Gastrocnemius medialis (tissue), 4 donors: Measurements from ENCODE around the gene IFNA2. TPM values are rescaled to one million over a fixed set of nuclear protein-coding genes. Genes with fewer than 3 reads are reported as not detected.

Source experiments
- ATAC-seq, 2 donors: fragments of 150-250 bp; one replicate each; pipeline ENCODE4 v1.9.1; 2016
- DNase-seq, 2 donors: peaks; one replicate each; pipeline ENCODE4 v3.0.0-alpha.2; 2019
- H3K27ac ChIP-seq, 4 donors: fragments of 200-600 bp; sonication (generic); 1 replicate in 1 of 4; 2 replicates in 3 of 4; pipeline ENCODE4 v1.5.1; 2016 to 2018; ENCODE audit warnings: mild to moderate bottlenecking in 2 of 4, moderate library complexity in 1 of 4
- H3K27me3 ChIP-seq, 3 donors: fragments of 200-600 bp; sonication (generic) in 2 of 3; 1 replicate in 1 of 3; 2 replicates in 2 of 3; pipeline versions ENCODE4 v1.5.1 to v1.6.0; 2016 to 2019; ENCODE audit warnings: mild to moderate bottlenecking in 1 of 3, moderate library complexity in 1 of 3
- H3K36me3 ChIP-seq, 2 donors: fragments of 200-600 bp; sonication (generic) in 1 of 2; one replicate each; pipeline ENCODE4 v1.5.1; 2017 to 2018
- H3K4me1 ChIP-seq, 2 donors: fragments of 200-600 bp; sonication (generic) in 1 of 2; one replicate each; pipeline ENCODE4 v1.5.1; 2016 to 2017; ENCODE audit warnings: mild to moderate bottlenecking in 2 of 2
- H3K4me3 ChIP-seq, 4 donors: fragments of 200-600 bp; sonication (generic) in 3 of 4; 1 replicate in 1 of 4; 2 replicates in 3 of 4; pipeline ENCODE4 v1.5.1; 2016 to 2019; ENCODE audit warnings: mild to moderate bottlenecking in 2 of 4
- H3K9me3 ChIP-seq, 3 donors: fragments of 200-600 bp; sonication (generic) in 2 of 3; 1 replicate in 1 of 3; 2 replicates in 2 of 3; pipeline ENCODE4 v1.5.1; 2016 to 2019
- CTCF ChIP-seq, 5 experiments: fragments of 450-650 bp in 3 of 5; fragments of 200-600 bp in 2 of 5; sonication (generic) in 2 of 5; IDR thresholded peaks in 4 of 5; conservative IDR thresholded peaks in 1 of 5; 1 replicate in 4 of 5; 2 replicates in 1 of 5; pipeline ENCODE4 v1.5.1; 2016 to 2019; ENCODE audit warnings: antibody characterized with exemption in 5 of 5, mild to moderate bottlenecking in 3 of 5, moderate library complexity in 3 of 5
- POLR2A ChIP-seq, 2 donors: fragments of 450-650 bp; IDR thresholded peaks; one replicate each; pipeline ENCODE4 v1.6.1; 2017; ENCODE audit warnings: antibody characterized with exemption in 2 of 2, mild to moderate bottlenecking in 2 of 2, moderate library complexity in 2 of 2
- in situ Hi-C, 4 donors: fragments of 200-750 bp; cut with MboI; loops; one replicate each; pipeline versions ENCODE4 v1.15.0 to v1.8.0; 2017; ENCODE audit warnings: low sequenced_read_pairs in 4 of 4
- intact Hi-C: fragments of 100-400 bp; cut with DNase I; formaldehyde crosslinking; loops from one replicate; pipeline ENCODE4 v1.15.1; 2023; ENCODE audit warnings: low total_unique reads
- total RNA-seq, 4 donors: library from RNA; depleted of rRNA; stranded (reverse); fragments of >200 nt; gene quantifications; one replicate each; pipeline versions ENCODE4 v1.1.0 to v1.2.3, GENCODE V29; 2016

The IFNA2 gene
- total RNA-seq, 4 donors from 2014 or later, result not detected

DNA sequence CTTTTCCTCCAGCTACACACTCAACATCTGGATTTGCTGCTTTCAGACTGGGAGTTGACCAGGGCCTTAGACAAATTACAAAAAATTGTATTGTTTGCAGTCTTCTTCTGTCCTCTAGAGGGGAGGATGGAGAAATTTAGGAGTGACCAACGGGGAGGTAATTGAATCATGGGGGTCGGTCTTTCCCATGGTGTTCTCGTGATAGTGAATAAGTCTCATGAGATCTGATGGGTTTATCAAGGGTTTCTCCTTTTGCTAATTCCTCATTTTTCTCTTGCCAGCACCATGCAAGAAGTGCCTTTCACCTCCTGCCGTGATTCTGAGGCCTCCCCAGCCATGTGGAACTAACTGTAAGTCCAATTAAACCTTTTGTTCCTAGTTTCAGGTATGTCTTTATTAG is 28.0 kb upstream of the IFNA2 start:
- TF ChIP-seq CTCF (IDR thresholded peaks at IDR 0.05 in 4 of 5, conservative IDR thresholded peaks at IDR 0.05 in 1 of 5) (no peak), POLR2A (IDR thresholded peaks at IDR 0.05) (no peak)
- Histone ChIP-seq H3K4me3 (no peak overlapping the region), H3K27ac (no peak overlapping the region), H3K36me3 (no peaks in the 10 kb centered on the region), H3K4me1 (no peaks in the 10 kb centered on the region), H3K9me3 (no peaks in the 10 kb centered on the region), H3K27me3 (no peaks in the 10 kb centered on the region)
- intact Hi-C loops, result no loop called here
- DNase-seq (no peak), ATAC-seq (no peak)
- in situ Hi-C loops, result no loop called here

DNA sequence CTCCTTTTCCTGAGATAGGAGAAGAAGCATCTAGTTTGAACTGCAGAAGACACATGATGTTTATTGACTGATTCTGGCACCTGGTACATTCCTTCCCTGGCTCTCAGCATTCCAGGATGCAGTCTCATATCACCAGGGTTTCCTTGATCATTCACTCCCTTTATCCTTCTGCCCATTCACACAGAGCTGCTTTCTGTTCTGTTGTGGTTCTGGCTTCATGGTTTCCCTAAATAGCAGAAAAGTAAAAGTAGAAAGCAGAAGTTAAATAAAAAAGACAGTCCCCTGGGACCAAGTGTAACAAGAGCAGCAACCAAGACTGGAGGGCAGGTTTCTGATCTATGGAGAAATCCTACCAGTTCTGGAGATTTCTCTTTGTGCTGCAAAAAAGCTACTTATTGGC is 26.9 kb upstream of the IFNA2 start:
- intact Hi-C loops, result no loop called here
- no peak for DNase-seq
- no peak overlapping the region for H3K27ac ChIP-seq
- H3K27me3 ChIP-seq, result no peaks in the 10 kb centered on the region
- H3K36me3 ChIP-seq, result no peaks in the 10 kb centered on the region
- in situ Hi-C loops, result no loop called here
- no peaks in the 10 kb centered on the region for H3K9me3 ChIP-seq
- TF ChIP-seq CTCF (IDR thresholded peaks at IDR 0.05 in 4 of 5, conservative IDR thresholded peaks at IDR 0.05 in 1 of 5), result no peak
- TF ChIP-seq POLR2A (IDR thresholded peaks at IDR 0.05), result no peak
- ATAC-seq, result no peak
- no peak overlapping the region for H3K4me3 ChIP-seq
- H3K4me1 ChIP-seq, result no peaks in the 10 kb centered on the region

DNA sequence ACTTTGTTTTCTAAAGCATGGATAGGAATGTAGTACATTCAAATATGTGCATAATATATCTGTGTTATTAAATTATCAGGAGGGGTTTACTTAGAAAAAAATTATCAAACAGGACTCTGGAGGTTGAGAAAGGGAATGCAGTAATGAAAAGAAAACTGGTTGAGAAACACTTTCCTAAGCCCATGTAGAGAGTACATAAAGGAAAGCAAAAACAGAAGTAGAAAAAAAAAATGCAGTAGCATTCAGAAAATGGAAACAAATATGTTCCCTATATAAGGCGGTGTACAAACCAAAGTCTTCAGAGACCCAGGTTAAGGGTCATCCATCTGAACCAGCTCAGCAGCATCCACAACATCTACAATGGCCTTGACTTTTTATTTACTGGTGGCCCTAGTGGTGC is 23.6 kb upstream of the IFNA2 start, which contains the start of gene IFNA8:
TSS of gene IFNA8 (plus strand) at position 301 of the 400 bp plus-strand sequence. CDS start at position 361, 60 bp downstream.
- no peaks in the 10 kb centered on the region for H3K4me1 ChIP-seq
- no peak for TF ChIP-seq POLR2A (IDR thresholded peaks at IDR 0.05)
- TF ChIP-seq CTCF (IDR thresholded peaks at IDR 0.05 in 4 of 5, conservative IDR thresholded peaks at IDR 0.05 in 1 of 5), result no peak
- no peaks in the 10 kb centered on the region for H3K36me3 ChIP-seq
- H3K9me3 ChIP-seq, result no peaks in the 10 kb centered on the region
- no peak within 1 kb of the TSS for H3K4me3 ChIP-seq
- in situ Hi-C loops (no loop called here), intact Hi-C loops (no loop called here)
- H3K27ac ChIP-seq, result no peak within 1 kb of the TSS
- DNase-seq (no peak), ATAC-seq (no peak)
- no peaks in the 10 kb centered on the region for H3K27me3 ChIP-seq

- H3K27me3 ChIP-seq, result peaks cover 11 to 13% (median 11%) of the 10 kb centered on the region in 3 donors
- H3K4me3 ChIP-seq, result no peak overlapping the region
- H3K9me3 ChIP-seq, result no peaks in the 10 kb centered on the region
- H3K27ac ChIP-seq, result no peak overlapping the region
- TF ChIP-seq POLR2A (IDR thresholded peaks at IDR 0.05) (no peak), CTCF (IDR thresholded peaks at IDR 0.05 in 4 of 5, conservative IDR thresholded peaks at IDR 0.05 in 1 of 5) (no peak)
- intact Hi-C loops (no loop called here), in situ Hi-C loops (no loop called here)
- no peak for DNase-seq
- no peak for ATAC-seq
- no peaks in the 10 kb centered on the region for H3K36me3 ChIP-seq
- peaks cover 4 to 9% of the 10 kb centered on the region in 2 donors for H3K4me1 ChIP-seq
Observed at GRCh38 chr9:21404146-21404545, 18.9 kb upstream of the IFNA2 start.
